HepG2 (cell line): ENCODE data around the gene DOCK11. TPM values are rescaled to one million over a fixed set of nuclear protein-coding genes. Genes with fewer than 3 reads are reported as not detected.

Source experiments
- ATAC-seq: fragments of 200-7000 bp; cut with Tn5 transposase; 3 replicates; pipeline ENCODE4 v1.9.1; 2020; ENCODE audit warnings: mild to moderate bottlenecking, moderate library complexity
- BruUV-seq: library from RNA; stranded (reverse); fragments of 400-500 nt; replicated peaks from 2 replicates; lab custom pipeline; 2021; lab: Mats Ljungman, UMichigan
- CTCF ChIA-PET: fragments of 300-600 bp; formaldehyde crosslinking; extraction: SDS; loops from one replicate; lab custom pipeline; 2021; ENCODE audit warnings: low total read pairs, inconsistent platforms, low intra/inter-chr PET ratio; lab: Yijun Ruan, JAX
- POLR2A ChIA-PET: fragments of 350-600 bp; sonication (Branson Sonifier 250); formaldehyde crosslinking; loops from one replicate; lab custom pipeline; 2020; ENCODE audit warnings: antibody characterized with exemption, inconsistent platforms; lab: Yijun Ruan, JAX
- DNase-seq: peaks from one replicate; pipeline ENCODE4 v3.0.0-alpha.2; 2015; ENCODE audit warnings: low spot score
- FAIRE-seq: peaks from 3 replicates; lab custom pipeline; 2011; peaks lifted over from hg19 to GRCh38; lab: Jason Lieb, UNC
- H2AFZ ChIP-seq: one replicate; pipeline ENCODE4 v1.6.1; 2011; ENCODE audit warnings: low read length, inconsistent platforms
- H3K27ac ChIP-seq: fragments of 300-600 bp; 3 replicates; pipeline ENCODE4 v1.8.0; 2011; ENCODE audit warnings: mixed run types, mild to moderate bottlenecking, mixed read lengths, low read length, inconsistent platforms; ENCODE audit not compliant: insufficient read depth; ENCODE audit errors: extremely low read length
- H3K27me3 ChIP-seq, 2 experiments: fragments of 200-600 bp in 1 of 2; 2 replicates in 1 of 2; 3 replicates in 1 of 2; pipeline versions ENCODE4 v1.6.0 to v1.8.0; 2011; ENCODE audit warnings: low read length in 2 of 2, mild to moderate bottlenecking in 2 of 2, moderate library complexity in 2 of 2, inconsistent platforms in 1 of 2; ENCODE audit not compliant: insufficient read depth in 2 of 2, control insufficient read depth in 1 of 2
- H3K36me3 ChIP-seq, 2 experiments: fragments of 200-600 bp in 1 of 2; replicated peaks in 1 of 2; 2 replicates in 1 of 2; 3 replicates in 1 of 2; pipeline versions ENCODE4 v1.5.1 to v1.8.0; 2011; ENCODE audit warnings: low read length in 2 of 2, inconsistent platforms in 1 of 2; ENCODE audit not compliant: insufficient read depth in 2 of 2, control insufficient read depth in 1 of 2
- H3K4me1 ChIP-seq: 2 replicates; pipeline ENCODE4 v1.5.1; 2012; ENCODE audit warnings: low read length, inconsistent platforms; ENCODE audit not compliant: insufficient read depth
- H3K4me2 ChIP-seq: 2 replicates; pipeline ENCODE4 v1.6.0; 2011; ENCODE audit warnings: low read depth, low read length, inconsistent platforms
- H3K4me3 ChIP-seq, 3 experiments: fragments of 200-600 bp in 1 of 3; sonication (generic), shearing (Covaris generic) in 1 of 3; replicated peaks in 1 of 3; 2 replicates each; pipeline ENCODE4 v1.5.1; 2011 to 2016; ENCODE audit warnings: low read length in 3 of 3, inconsistent platforms in 2 of 3, low read depth in 2 of 3, mild to moderate bottlenecking in 2 of 3, control low read depth in 1 of 3, mixed read lengths in 1 of 3; ENCODE audit not compliant: insufficient read depth in 1 of 3
- H3K79me2 ChIP-seq: one replicate; pipeline ENCODE4 v1.6.1; 2011; ENCODE audit warnings: low read length, inconsistent platforms; ENCODE audit not compliant: insufficient read depth
- H3K9ac ChIP-seq: 2 replicates; pipeline ENCODE4 v1.6.0; 2011; ENCODE audit warnings: mild to moderate bottlenecking, low read depth, low read length, inconsistent platforms; ENCODE audit not compliant: insufficient read depth
- H3K9me3 ChIP-seq: 2 replicates; pipeline ENCODE4 v1.5.1; 2012; ENCODE audit warnings: mild to moderate bottlenecking, low read length
- H4K20me1 ChIP-seq: 2 replicates; pipeline ENCODE4 v1.6.0; 2011; ENCODE audit warnings: inconsistent platforms, mild to moderate bottlenecking, low read length, moderate library complexity; ENCODE audit not compliant: insufficient read depth
- BCL6 ChIP-seq: IDR thresholded peaks from 2 replicates; pipeline ENCODE4 v1.6.1; 2016; ENCODE audit warnings: missing genetic modification reagents, missing compliant biosample characterization
- BRD4 ChIP-seq: sonication (generic); formaldehyde crosslinking; IDR thresholded peaks from 2 replicates; pipeline ENCODE4 v1.4.0; 2020; ENCODE audit warnings: missing genetic modification reagents
- FOSL2 ChIP-seq: sonication (generic); formaldehyde crosslinking; IDR thresholded peaks from 2 replicates; pipeline ENCODE4 v1.4.0; 2020; ENCODE audit warnings: missing genetic modification reagents
- FOXK1 ChIP-seq: sonication (generic); formaldehyde crosslinking; IDR thresholded peaks from 2 replicates; pipeline ENCODE4 v1.4.0; 2020; ENCODE audit warnings: low read depth, missing genetic modification reagents, borderline replicate concordance
- GATAD1 ChIP-seq: IDR thresholded peaks from 2 replicates; pipeline ENCODE4 v1.6.1; 2016; ENCODE audit warnings: missing genetic modification reagents, missing compliant biosample characterization
- ISL2 ChIP-seq: sonication (generic); formaldehyde crosslinking; IDR thresholded peaks from 2 replicates; pipeline ENCODE4 v1.5.0; 2020; ENCODE audit warnings: missing genetic modification reagents
- JUND ChIP-seq: sonication (generic); formaldehyde crosslinking; IDR thresholded peaks from 2 replicates; pipeline ENCODE4 v1.8.0; 2022; ENCODE audit warnings: mild to moderate bottlenecking, missing genetic modification reagents
- KDM4B ChIP-seq: sonication (generic); formaldehyde crosslinking; IDR thresholded peaks from 2 replicates; pipeline ENCODE4 v1.4.0; 2020; ENCODE audit warnings: missing genetic modification reagents
- MIER3 ChIP-seq: IDR thresholded peaks from 2 replicates; pipeline ENCODE4 v1.6.1; 2016; ENCODE audit warnings: missing compliant biosample characterization, borderline replicate concordance
- NCOR1 ChIP-seq: fragments of 200-600 bp; sonication (generic); IDR thresholded peaks from 2 replicates; pipeline ENCODE4 v1.7.0; 2017; ENCODE audit warnings: antibody characterized with exemption, low read length, borderline replicate concordance
- U2AF1 ChIP-seq: fragments of 200-400 bp; formaldehyde crosslinking; optimal IDR thresholded peaks from 2 replicates; pipeline ENCODE3; 2017; ENCODE audit warnings: mild to moderate bottlenecking, low read depth, low read length
- ZNF124 ChIP-seq: sonication (generic); formaldehyde crosslinking; IDR thresholded peaks from 2 replicates; pipeline ENCODE4 v1.4.0; 2020; ENCODE audit warnings: missing genetic modification reagents
- ZNF543 ChIP-seq: sonication (generic); formaldehyde crosslinking; IDR thresholded peaks from 2 replicates; pipeline ENCODE4 v1.4.0; 2020; ENCODE audit warnings: mild to moderate bottlenecking, missing genetic modification reagents
- ZNF660 ChIP-seq: sonication (generic); formaldehyde crosslinking; IDR thresholded peaks from 2 replicates; pipeline ENCODE4 v1.5.1; 2020; ENCODE audit warnings: mild to moderate bottlenecking, low read depth, missing genetic modification reagents, borderline replicate concordance
- WGBS: methylation state at CpG from one replicate; pipeline ENCODE4 v1.1.6; 2017; ENCODE audit warnings: low lambda C conversion rate; 5-methylcytosine and 5-hydroxymethylcytosine counted together
- in situ Hi-C: cut with HindIII; loops from 2 replicates; pipeline ENCODE4 v1.10.0; 2017; ENCODE audit warnings: low pct_unique_long_range_greater_than_20kb; ENCODE audit not compliant: extremely low pct_ligation_motif_present
- intact Hi-C: fragments of 100-400 bp; cut with micrococcal nuclease; formaldehyde crosslinking; loops from one replicate; pipeline ENCODE4 v1.10.0; 2022; ENCODE audit not compliant: unreplicated experiment
- polyA plus RNA-seq, 8 experiments: library from polyadenylated mRNA; depleted of rRNA in 3 of 8; stranded (reverse) in 7 of 8; unstranded in 1 of 8; fragments of >200 nt; fragmentation: Illumina TruSeq in 4 of 8; extraction: Trizol in 4 of 8; gene quantifications; 2 replicates each; pipeline versions ENCODE4 v1.2.1 to v1.2.3, GENCODE V29; 2011 to 2016; ENCODE audit warnings: low read depth in 4 of 8, missing spikeins in 1 of 8, mixed read lengths in 1 of 8; ENCODE audit not compliant: insufficient read depth in 1 of 8
- total RNA-seq, 5 experiments: library from RNA; depleted of rRNA; stranded (reverse); fragments of >200 nt; fragmentation: Illumina TruSeq; extraction: Trizol; gene quantifications; 2 replicates each; pipeline ENCODE4 v1.2.3, GENCODE V29; 2016; ENCODE audit warnings: low read depth in 1 of 5
- TF ChIP-seq, protein P1 (sequence below): IDR thresholded peaks from 2 replicates; pipeline ENCODE4 v1.6.1; 2016; ENCODE audit warnings: missing compliant biosample characterization, missing genetic modification reagents, borderline replicate concordance

Gene DOCK11
- total and polyA plus RNA-seq, 2 of the 13 experiments (the other 11 are each of a cell fraction or from before 2014, with no cell fraction given): 0.02 to 0.12 TPM

DNA sequence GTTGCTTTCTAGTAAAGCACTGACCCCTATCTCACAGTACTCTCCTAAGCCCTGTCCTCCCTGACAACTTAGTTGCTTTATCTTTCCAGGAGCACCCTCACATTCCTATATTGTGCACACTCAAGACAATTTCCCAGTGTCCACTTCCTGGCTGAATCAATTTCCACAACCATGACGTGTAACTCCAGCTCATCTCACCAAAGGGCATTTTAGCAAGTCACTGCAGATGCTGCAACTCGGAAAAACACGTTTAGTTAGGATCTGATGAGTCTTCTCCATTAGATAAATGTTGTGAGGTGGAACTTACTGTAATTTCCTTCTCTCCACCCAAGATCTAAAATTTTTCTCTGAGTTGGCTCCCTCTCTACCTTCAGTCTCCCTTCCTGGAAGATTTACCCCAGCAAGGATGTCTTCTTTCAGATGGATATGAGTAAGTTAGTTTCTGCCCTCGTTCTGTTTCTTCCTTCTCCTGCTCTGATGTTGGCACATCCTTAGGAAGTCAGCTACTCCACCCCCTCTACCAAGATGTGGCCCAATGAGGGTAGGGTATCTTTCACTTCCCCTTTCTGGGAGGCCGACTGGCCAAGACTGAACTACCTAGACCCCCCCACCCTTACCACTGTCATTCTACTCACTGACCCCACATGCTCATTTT is 203.0 kb downstream of the DOCK11 start:
- CTCF ChIA-PET: no interaction called here
- Histone ChIP-seq H3K4me3 (no peak overlapping the region), H3K4me1 (peaks cover 11% of the 10 kb centered on the region), H2AFZ (no peak overlapping the region)
- no TSS peak for BruUV-seq
- no peak for TF ChIP-seq U2AF1
- TF ChIP-seq FOXK1: no peak
- TF ChIP-seq FOSL2 (CRISPR knock-in tag): no peak
- TF ChIP-seq KDM4B (CRISPR knock-in tag): no peak
- TF ChIP-seq BRD4 (CRISPR knock-in tag): no peak
- TF ChIP-seq ZNF660 (CRISPR knock-in tag): no peak
- TF ChIP-seq MIER3 (CRISPR knock-in tag): no peak
- TF ChIP-seq BCL6: no peak
- no peak for TF ChIP-seq ZNF543 (CRISPR knock-in tag)
- TF ChIP-seq GATAD1: no peak
- no peak for TF ChIP-seq ISL2 (CRISPR knock-in tag)
- TF ChIP-seq, protein P1, sequence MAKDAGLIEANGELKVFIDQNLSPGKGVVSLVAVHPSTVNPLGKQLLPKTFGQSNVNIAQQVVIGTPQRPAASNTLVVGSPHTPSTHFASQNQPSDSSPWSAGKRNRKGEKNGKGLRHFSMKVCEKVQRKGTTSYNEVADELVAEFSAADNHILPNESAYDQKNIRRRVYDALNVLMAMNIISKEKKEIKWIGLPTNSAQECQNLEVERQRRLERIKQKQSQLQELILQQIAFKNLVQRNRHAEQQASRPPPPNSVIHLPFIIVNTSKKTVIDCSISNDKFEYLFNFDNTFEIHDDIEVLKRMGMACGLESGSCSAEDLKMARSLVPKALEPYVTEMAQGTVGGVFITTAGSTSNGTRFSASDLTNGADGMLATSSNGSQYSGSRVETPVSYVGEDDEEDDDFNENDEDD (CRISPR knock-in tag): no peak
- no peak for TF ChIP-seq NCOR1
- no peak for TF ChIP-seq JUND
- TF ChIP-seq ZNF124: no peak
- TF ChIP-seq, all 625 proteins: peak for 0
- no peak for ATAC-seq
- in situ Hi-C loops: no loop called here
- FAIRE-seq: no peak
- no peaks in the 10 kb centered on the region for H4K20me1 ChIP-seq
- H3K79me2 ChIP-seq: no peaks in the 10 kb centered on the region
- H3K27ac ChIP-seq: no peak overlapping the region
- DNase-seq: no peak
- no peaks in the 10 kb centered on the region for H3K27me3 ChIP-seq
- POLR2A ChIA-PET: no interaction called here
- WGBS: 3% methylated on average over 4 of the region's 5 CpGs
- H3K9ac ChIP-seq: no peak overlapping the region
- no peak overlapping the region for H3K4me2 ChIP-seq
- H3K9me3 ChIP-seq: no peaks in the 10 kb centered on the region
- H3K36me3 ChIP-seq: no peaks in the 10 kb centered on the region
- intact Hi-C loops: no loop called here
